K562 (cell line): ENCODE measurements around the gene SEZ6. TPM values are rescaled to one million over a fixed set of nuclear protein-coding genes. Genes with fewer than 3 reads are reported as not detected.

Source experiments
- BDP1 ChIP-seq: IDR thresholded peaks from 3 replicates; pipeline ENCODE4 v1.6.1; 2011; ENCODE audit not compliant: insufficient read length, insufficient read depth
- BHLHE40 ChIP-seq: IDR thresholded peaks from 2 replicates; pipeline ENCODE4 v1.6.1; 2011; ENCODE audit warnings: low read length, improper control_type of control experiment
- ETV5 ChIP-seq: sonication (generic); formaldehyde crosslinking; IDR thresholded peaks from 2 replicates; pipeline ENCODE4 v1.4.0; 2020; ENCODE audit warnings: low read depth, mild to moderate bottlenecking, missing genetic modification reagents
- MGA ChIP-seq: fragments of 450-650 bp; IDR thresholded peaks from 2 replicates; pipeline ENCODE4 v1.6.1; 2016; ENCODE audit warnings: mild to moderate bottlenecking, moderate library complexity
- ZBTB40 ChIP-seq, 2 experiments: fragments of 450-650 bp in 1 of 2; sonication (generic) in 1 of 2; formaldehyde crosslinking in 1 of 2; IDR thresholded peaks; 2 replicates each; pipeline versions ENCODE4 v1.7.1 to v1.9.0; 2016 to 2022; ENCODE audit warnings: inconsistent platforms in 1 of 2, mild to moderate bottlenecking in 1 of 2, missing genetic modification reagents in 1 of 2
- ZNF175 ChIP-seq: fragments of 200-800 bp; sonication (Bioruptor generic); IDR thresholded peaks from 2 replicates; pipeline ENCODE4 v1.6.1; 2016; ENCODE audit warnings: low read depth, mild to moderate bottlenecking, missing genetic modification characterization, missing compliant biosample characterization
- polyA plus RNA-seq, 8 experiments: library from polyadenylated mRNA; depleted of rRNA in 4 of 8; stranded (reverse) in 5 of 8; unstranded in 3 of 8; fragments of >200 nt; fragmentation: Nextera tagmentation in 2 of 8; fragmentation: Illumina TruSeq in 1 of 8; extraction: Ambion mirVana in 2 of 8; extraction: Trizol in 1 of 8; gene quantifications; 2 replicates each; pipeline versions ENCODE4 v1.2.1 to v1.2.3, GENCODE V29; 2011 to 2014; ENCODE audit warnings: inconsistent platforms in 1 of 8, missing spikeins in 1 of 8
- total RNA-seq, 7 experiments: library from RNA; depleted of rRNA in 6 of 7; stranded (reverse); fragments of >200 nt in 6 of 7; fragmentation: Illumina TruSeq in 2 of 7; extraction: Trizol in 2 of 7; gene quantifications; 2 replicates each; pipeline versions ENCODE4 v1.2.1 to v1.2.3, GENCODE V29; 2011 to 2021; ENCODE audit warnings: low replicate concordance in 1 of 7

The SEZ6 gene
- total and polyA plus RNA-seq, 9 of the 15 experiments (the other 6 are each of a cell fraction or from before 2014, with no cell fraction given), result not detected

- TF ChIP-seq ZBTB40 (IDR thresholded peaks at IDR 0.05) (0 out of 2 replicates have a peak, but pooled peaks have one; percentile 31), ZBTB40 (CRISPR knock-in tag; IDR thresholded peaks at IDR 0.05) (no peak), ETV5 (no peak), MGA (peak; percentile 24; the same call in 1 of the 2 replicates), ZNF175 (CRISPR knock-in tag) (peak; percentile 84), BDP1 (no peak), BHLHE40 (peak; percentile 65)
Measured at GRCh38 chr17:28982131-28982793, 23.6 kb downstream of the SEZ6 start (continued).
